Neural cell (in vitro differentiated cells): Measurements from ENCODE around the gene BICDL1. TPM values are rescaled to one million over a fixed set of nuclear protein-coding genes. Genes with fewer than 3 reads are reported as not detected.

Experiments used
- H2AFZ ChIP-seq: fragments of 200-600, 300-800 bp; sonication (generic), shearing (Covaris generic); 2 replicates; pipeline ENCODE4 v1.6.0; 2014; ENCODE audit warnings: low read depth, mild to moderate bottlenecking, antibody characterized with exemption, low read length, moderate library complexity
- H3F3A ChIP-seq: fragments of 200-600 bp; shearing (Covaris generic); 2 replicates; pipeline ENCODE4 v1.6.1; 2016; ENCODE audit warnings: mild to moderate bottlenecking, moderate library complexity, mixed read lengths, antibody characterized with exemption, low read length; ENCODE audit not compliant: insufficient read depth, poor library complexity, severe bottlenecking
- H3K27ac ChIP-seq: fragments of 200-600, 300-800 bp; sonication (generic), shearing (Covaris generic); 2 replicates; pipeline ENCODE4 v1.5.1; 2014; ENCODE audit warnings: mild to moderate bottlenecking, low read length, moderate library complexity
- H3K27me3 ChIP-seq: fragments of 300-800, 200-600 bp; sonication (generic), shearing (Covaris generic); 2 replicates; pipeline ENCODE4 v1.6.0; 2014; ENCODE audit warnings: mild to moderate bottlenecking, low read depth, low read length, moderate library complexity; ENCODE audit not compliant: insufficient read depth
- H3K36me3 ChIP-seq: fragments of 300-800, 200-600 bp; sonication (generic), shearing (Covaris generic); 2 replicates; pipeline ENCODE4 v1.5.1; 2014; ENCODE audit warnings: mild to moderate bottlenecking, antibody characterized with exemption, low read length, moderate library complexity; ENCODE audit not compliant: insufficient read depth
- H3K4me2 ChIP-seq: fragments of 300-800, 200-600 bp; sonication (generic), shearing (Covaris generic); 2 replicates; pipeline ENCODE4 v1.6.0; 2014; ENCODE audit warnings: mild to moderate bottlenecking, low read length
- H3K4me3 ChIP-seq: fragments of 300-800, 200-600 bp; sonication (generic), shearing (Covaris generic); 2 replicates; pipeline ENCODE4 v1.5.1; 2014; ENCODE audit warnings: mild to moderate bottlenecking, low read length, moderate library complexity
- H3K79me2 ChIP-seq: fragments of 200-600 bp; shearing (Covaris generic); replicated peaks from 2 replicates; pipeline ENCODE4 v1.6.0; 2014; ENCODE audit warnings: mild to moderate bottlenecking, low read length, moderate library complexity; ENCODE audit not compliant: insufficient read depth
- H3K9ac ChIP-seq: fragments of 300-800, 200-600 bp; sonication (generic), shearing (Covaris generic); 2 replicates; pipeline ENCODE4 v1.6.1; 2016; ENCODE audit warnings: mild to moderate bottlenecking, low read length, mixed read lengths
- H3K9me2 ChIP-seq: fragments of 200-600 bp; shearing (Covaris generic); 2 replicates; pipeline ENCODE4 v1.6.1; 2016; ENCODE audit warnings: mild to moderate bottlenecking, low read length, mixed read lengths; ENCODE audit not compliant: insufficient read depth
- H3K9me3 ChIP-seq: fragments of 200-600, 300-800 bp; sonication (generic), shearing (Covaris generic); 2 replicates; pipeline ENCODE4 v1.6.1; 2016; ENCODE audit warnings: mild to moderate bottlenecking, mixed run types, low read length, moderate library complexity, mixed read lengths
- H4K20me1 ChIP-seq: fragments of 200-600 bp; shearing (Covaris generic); 2 replicates; pipeline ENCODE4 v1.6.1; 2016; ENCODE audit warnings: mild to moderate bottlenecking, mixed run types; ENCODE audit not compliant: insufficient read depth
- EP300 ChIP-seq: fragments of 450-650 bp; conservative IDR thresholded peaks from 2 replicates; pipeline ENCODE4 v1.6.1; 2014; ENCODE audit warnings: antibody characterized with exemption, mild to moderate bottlenecking, moderate library complexity; ENCODE audit not compliant: poor library complexity, severe bottlenecking
- EZH2 ChIP-seq: fragments of 200-600, 300-800 bp; shearing (Covaris generic), sonication (generic); IDR thresholded peaks from 2 replicates; pipeline ENCODE4 v1.6.1; 2014; ENCODE audit warnings: antibody characterized with exemption, low read length, borderline replicate concordance, mild to moderate bottlenecking; ENCODE audit not compliant: insufficient read depth, poor library complexity, severe bottlenecking
- MXI1 ChIP-seq: fragments of 450-650 bp; conservative IDR thresholded peaks from 2 replicates; pipeline ENCODE4 v1.6.1; 2014; ENCODE audit warnings: antibody characterized with exemption, mild to moderate bottlenecking; ENCODE audit not compliant: poor library complexity, severe bottlenecking
- POLR2AphosphoS5 ChIP-seq: IDR thresholded peaks from 2 replicates; pipeline ENCODE4 v1.6.1; 2012
- RAD21 ChIP-seq: fragments of 450-650 bp; conservative IDR thresholded peaks from 2 replicates; pipeline ENCODE4 v1.6.1; 2014; ENCODE audit warnings: antibody characterized with exemption, mild to moderate bottlenecking, moderate library complexity
- REST ChIP-seq: IDR thresholded peaks from 2 replicates; pipeline ENCODE4 v1.6.1; 2012; ENCODE audit warnings: borderline replicate concordance
- SMC3 ChIP-seq: fragments of 450-650 bp; conservative IDR thresholded peaks from 2 replicates; pipeline ENCODE4 v1.6.1; 2014; ENCODE audit warnings: antibody characterized with exemption, mild to moderate bottlenecking, moderate library complexity; ENCODE audit not compliant: poor library complexity
- TAF1 ChIP-seq: IDR thresholded peaks from 2 replicates; pipeline ENCODE4 v1.6.1; 2012; ENCODE audit warnings: low read depth
- polyA plus RNA-seq: library from polyadenylated mRNA; depleted of rRNA; stranded (reverse); fragments of >200 nt; gene quantifications from 2 replicates; pipeline ENCODE4 v1.2.3, GENCODE V29; 2014
- TF ChIP-seq, protein P1 (sequence below): fragments of 450-650 bp; IDR thresholded peaks from 2 replicates; pipeline ENCODE4 v1.5.1; 2014; ENCODE audit warnings: antibody characterized with exemption, mild to moderate bottlenecking, moderate library complexity; ENCODE audit not compliant: poor library complexity, severe bottlenecking

Gene BICDL1
- polyA plus RNA-seq, 1 donor from 2014 or later = 136 TPM

GRCh38 chr12:120137833-120138232, 148.8 kb downstream of the BICDL1 start:
- Histone ChIP-seq H3K27me3 (no peaks in the 10 kb centered on the region), H3K9me3 (no peaks in the 10 kb centered on the region), H3F3A (no peaks in the 10 kb centered on the region), H3K36me3 (no peaks in the 10 kb centered on the region), H3K4me2 (no peak overlapping the region), H2AFZ (no peak overlapping the region), H3K9me2 (no peaks in the 10 kb centered on the region), H3K9ac (no peak overlapping the region), H3K79me2 (no peaks in the 10 kb centered on the region), H3K27ac (no peak overlapping the region), H4K20me1 (no peaks in the 10 kb centered on the region), H3K4me3 (no peak overlapping the region)
- TF ChIP-seq EP300 (no peak), SMC3 (no peak)

- H3K4me2 ChIP-seq = no peak overlapping the region
- TF ChIP-seq REST (no peak), SMC3 (no peak)
- H4K20me1 ChIP-seq = no peaks in the 10 kb centered on the region
- H3K27me3 ChIP-seq = no peaks in the 10 kb centered on the region
- H3F3A ChIP-seq = no peaks in the 10 kb centered on the region
- no peaks in the 10 kb centered on the region for H3K79me2 ChIP-seq
- no peaks in the 10 kb centered on the region for H3K9me2 ChIP-seq
- no peaks in the 10 kb centered on the region for H3K36me3 ChIP-seq
- no peak overlapping the region for H3K27ac ChIP-seq
- no peak overlapping the region for H3K9ac ChIP-seq
- H2AFZ ChIP-seq = no peak overlapping the region
- H3K4me3 ChIP-seq = no peak overlapping the region
- no peaks in the 10 kb centered on the region for H3K9me3 ChIP-seq
Observed at GRCh38 chr12:120138366-120138765, 149.3 kb downstream of the BICDL1 start.

DNA sequence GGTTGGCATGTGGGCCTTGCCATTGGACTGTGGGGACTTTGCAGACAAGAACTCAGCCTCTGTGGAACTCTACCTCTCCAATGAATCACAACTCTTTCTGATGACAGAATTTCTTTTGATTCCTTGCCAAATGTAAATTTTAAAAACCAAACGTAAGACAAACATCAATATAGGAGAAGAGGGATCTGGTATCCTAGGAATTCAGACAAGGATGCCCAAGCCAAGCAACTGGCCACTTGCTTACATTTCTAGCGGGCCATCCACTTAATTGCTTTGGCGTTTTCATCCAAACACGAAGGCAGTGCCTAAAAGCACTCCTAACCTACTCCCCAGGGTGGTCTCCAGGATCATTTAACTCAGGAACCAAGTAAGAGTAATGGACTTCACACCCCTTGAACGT, 150.9 kb downstream of the BICDL1 start:
- Histone ChIP-seq H3K27me3 (no peaks in the 10 kb centered on the region), H3K79me2 (no peaks in the 10 kb centered on the region), H2AFZ (no peak overlapping the region), H3K9me3 (no peaks in the 10 kb centered on the region), H3K9me2 (no peaks in the 10 kb centered on the region), H3K4me3 (no peak overlapping the region), H3K4me2 (no peak overlapping the region), H3F3A (no peaks in the 10 kb centered on the region), H4K20me1 (no peaks in the 10 kb centered on the region), H3K9ac (no peak overlapping the region), H3K27ac (no peak overlapping the region), H3K36me3 (peaks cover 4% of the 10 kb centered on the region)
- TF ChIP-seq MXI1 (no peak), EP300 (no peak), SMC3 (no peak), POLR2AphosphoS5 (no peak), EZH2 (no peak), RAD21 (no peak), TAF1 (no peak)
- TF ChIP-seq, protein P1, sequence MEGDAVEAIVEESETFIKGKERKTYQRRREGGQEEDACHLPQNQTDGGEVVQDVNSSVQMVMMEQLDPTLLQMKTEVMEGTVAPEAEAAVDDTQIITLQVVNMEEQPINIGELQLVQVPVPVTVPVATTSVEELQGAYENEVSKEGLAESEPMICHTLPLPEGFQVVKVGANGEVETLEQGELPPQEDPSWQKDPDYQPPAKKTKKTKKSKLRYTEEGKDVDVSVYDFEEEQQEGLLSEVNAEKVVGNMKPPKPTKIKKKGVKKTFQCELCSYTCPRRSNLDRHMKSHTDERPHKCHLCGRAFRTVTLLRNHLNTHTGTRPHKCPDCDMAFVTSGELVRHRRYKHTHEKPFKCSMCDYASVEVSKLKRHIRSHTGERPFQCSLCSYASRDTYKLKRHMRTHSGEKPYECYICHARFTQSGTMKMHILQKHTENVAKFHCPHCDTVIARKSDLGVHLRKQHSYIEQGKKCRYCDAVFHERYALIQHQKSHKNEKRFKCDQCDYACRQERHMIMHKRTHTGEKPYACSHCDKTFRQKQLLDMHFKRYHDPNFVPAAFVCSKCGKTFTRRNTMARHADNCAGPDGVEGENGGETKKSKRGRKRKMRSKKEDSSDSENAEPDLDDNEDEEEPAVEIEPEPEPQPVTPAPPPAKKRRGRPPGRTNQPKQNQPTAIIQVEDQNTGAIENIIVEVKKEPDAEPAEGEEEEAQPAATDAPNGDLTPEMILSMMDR = no peak
